Measurements from ENCODE around the gene TMED5.
"Not testable (repeated sequence)": the region's sequence is repeated elsewhere in the genome, so short reads cannot be mapped to it uniquely, and the experiment has no call there.

Gene TMED5

DNA sequence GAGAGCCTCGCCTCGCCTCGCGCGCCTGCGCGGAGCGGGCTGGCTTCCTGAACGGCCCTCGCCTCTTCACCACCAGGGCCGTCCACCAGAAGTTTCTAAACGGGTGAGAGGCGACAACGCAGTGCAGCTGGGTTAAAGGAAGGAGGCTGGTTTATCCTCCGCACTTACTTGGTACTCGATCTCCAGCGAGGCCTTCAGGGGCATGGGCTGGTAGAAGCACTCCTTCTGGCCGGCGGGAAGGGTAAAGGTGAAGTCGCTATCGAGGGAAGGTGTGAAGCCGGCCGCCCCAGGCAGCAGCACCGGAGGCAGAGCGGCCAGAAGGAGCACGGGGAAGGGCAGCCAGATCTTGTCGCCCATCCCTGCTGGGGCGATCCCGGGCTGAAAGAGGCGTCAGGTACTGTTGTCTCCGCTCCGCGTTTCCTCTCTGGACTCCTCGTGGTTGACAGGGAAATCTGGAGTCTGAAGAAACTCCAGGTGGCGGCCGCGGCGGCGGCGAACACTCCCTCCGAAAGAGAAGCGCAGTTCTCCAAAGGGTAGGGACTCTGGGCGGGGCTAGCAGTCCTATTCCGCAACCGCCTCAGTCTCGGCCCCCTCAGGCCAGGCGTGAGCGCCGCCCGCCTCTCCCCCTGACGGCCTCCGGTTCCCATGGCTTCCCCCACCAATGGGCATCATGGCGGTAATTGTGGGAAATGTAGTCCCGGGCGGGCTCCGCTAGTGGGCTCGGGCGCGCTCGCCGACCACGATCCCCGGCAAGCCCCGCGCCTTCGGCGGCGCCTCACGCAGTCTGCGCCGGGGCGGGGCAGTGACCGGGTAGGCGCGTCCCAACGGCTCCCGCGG is at the start of gene TMED5:
TMED5 (minus strand) TSS at position 528 of the 837 bp plus-strand sequence; CDS start at position 357, 171 bp downstream.
- peak; percentile 91 to 93 for DNase-seq (ENCODE audit: low read depth in 2 of 2)

DNA sequence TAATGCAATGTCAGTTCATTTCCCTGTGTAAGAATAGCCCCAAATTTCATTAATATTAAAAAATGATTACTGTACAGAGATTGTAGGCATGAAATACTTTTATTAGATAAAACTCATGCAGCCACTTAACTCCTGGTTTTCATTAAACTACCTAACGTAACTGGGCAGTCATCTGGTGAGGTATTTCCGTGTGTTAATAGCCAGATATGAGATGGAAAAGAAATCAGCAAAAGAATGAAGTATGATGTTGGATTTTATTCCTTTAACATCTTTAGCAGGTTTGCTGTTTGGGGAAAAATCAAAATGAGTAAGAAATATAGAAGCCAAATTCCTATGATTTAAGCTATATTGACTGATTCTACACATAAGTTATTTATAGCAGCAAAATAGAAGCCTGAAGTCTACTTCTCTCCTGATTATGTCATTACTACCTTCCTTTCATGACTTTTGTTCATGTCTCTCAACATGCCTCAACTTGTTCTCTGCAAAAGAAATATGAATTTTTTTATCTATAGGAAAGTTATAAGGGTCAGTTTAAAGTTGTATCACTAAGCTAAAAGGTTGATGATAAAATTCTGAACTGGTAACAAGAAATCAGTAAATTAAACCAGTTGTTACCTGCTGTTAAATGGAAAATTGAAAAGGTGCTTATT is 42.9 kb upstream of the TMED5 start:
- DNase-seq (ENCODE audit: low read depth in 2 of 2): no peak

DNA sequence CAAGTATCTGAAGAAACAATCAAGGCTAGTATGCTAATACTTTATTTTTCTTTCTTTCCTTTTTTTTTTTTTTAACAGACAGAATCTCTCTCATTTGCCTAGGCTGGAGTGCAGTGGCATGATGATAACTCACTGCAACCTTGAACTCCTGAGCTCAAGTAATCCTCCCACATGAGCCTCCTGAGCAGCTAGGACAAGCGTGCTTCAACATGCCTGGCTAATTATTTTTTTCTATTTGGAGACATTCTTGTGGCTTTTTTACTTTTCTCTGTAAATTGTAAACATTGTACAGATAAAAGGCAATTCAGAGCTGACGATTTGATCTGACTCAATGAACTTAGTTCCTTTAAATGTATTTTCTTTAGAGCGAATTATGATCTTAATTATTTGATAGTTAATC is 41.7 kb upstream of the TMED5 start:
- no peak for DNase-seq (ENCODE audit: low read depth in 2 of 2)

DNA sequence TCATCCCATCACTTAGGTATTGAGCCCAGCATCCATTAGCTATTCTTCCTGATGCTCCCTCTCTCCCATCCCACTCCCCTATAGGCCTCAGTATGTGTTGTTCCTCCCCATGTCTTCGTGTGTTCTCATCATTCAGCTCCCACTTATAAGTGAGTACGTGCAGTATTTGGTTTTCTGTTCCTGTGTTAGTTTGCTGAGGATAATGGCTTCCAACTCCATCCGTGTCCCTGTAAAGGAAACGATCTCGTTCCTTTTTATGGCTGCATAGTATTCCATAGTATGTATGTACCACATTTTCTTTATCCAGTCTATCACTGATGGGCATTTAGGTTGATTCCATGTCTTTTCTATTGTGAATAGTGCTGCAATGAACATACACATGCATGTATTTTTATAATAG is 40.5 kb upstream of the TMED5 start:
- not testable (repeated sequence) for DNase-seq (ENCODE audit: low read depth in 2 of 2)

DNA sequence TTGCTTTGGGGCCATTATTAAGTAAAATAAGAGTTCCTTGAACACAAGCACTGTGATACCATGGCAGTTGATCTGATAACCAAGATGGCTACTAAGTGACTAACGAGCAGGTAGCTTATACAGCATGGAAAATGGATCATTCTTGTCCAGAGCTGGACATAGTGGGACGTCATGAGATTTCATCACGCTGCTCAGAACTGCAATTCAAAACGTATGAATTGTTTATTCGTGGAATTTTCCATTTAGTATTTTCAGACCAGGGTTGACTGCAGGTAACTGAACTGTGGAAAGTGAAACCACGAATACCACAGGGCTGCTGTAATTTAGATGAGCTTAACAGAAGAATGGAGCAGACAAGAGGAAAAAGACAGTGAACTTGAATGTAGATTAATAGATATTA is 39.2 kb upstream of the TMED5 start:
- peak in 1 of 2 donors; percentile 4 for DNase-seq (ENCODE audit: low read depth in 2 of 2)

DNA sequence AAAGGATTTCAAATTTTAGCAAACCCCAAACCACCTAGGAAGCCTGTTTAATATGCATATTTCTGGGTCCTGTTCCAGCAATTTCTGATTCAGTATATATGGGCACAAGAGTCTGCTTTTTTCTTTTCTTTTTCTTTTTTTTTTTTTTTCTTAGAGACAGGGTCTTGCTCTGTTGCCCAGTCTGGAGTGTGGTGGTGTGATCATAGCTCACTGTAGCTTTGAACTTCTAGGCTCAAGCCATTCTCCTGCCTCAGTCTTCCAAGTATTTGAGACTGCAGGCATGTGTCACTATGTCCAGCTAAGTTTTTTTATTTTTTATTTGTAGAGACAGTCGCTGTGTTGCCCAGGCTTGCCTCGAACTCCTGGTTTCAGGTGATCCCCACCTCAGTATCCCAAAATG is 35.1 kb upstream of the TMED5 start:
- DNase-seq (ENCODE audit: low read depth in 2 of 2): no peak

DNA sequence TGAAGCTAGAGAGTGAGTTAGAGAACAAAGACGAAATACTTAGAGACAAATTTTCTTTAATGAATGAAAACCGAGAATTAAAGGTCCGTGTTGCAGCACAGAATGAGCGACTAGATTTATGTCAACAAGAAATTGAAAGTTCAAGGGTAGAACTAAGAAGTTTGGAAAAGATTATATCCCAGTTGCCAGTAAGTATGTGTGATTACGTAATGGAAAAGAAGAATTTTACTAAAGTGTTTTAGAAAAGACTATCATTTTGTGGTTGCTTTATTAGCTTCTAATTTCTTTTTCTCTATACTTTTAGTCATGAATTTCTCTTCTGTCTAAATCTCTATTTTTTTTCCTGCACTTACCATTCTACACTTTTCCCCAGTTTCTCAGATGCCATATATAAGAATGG is 27.0 kb upstream of the TMED5 start:
- no peak for DNase-seq (ENCODE audit: low read depth in 2 of 2)

DNA sequence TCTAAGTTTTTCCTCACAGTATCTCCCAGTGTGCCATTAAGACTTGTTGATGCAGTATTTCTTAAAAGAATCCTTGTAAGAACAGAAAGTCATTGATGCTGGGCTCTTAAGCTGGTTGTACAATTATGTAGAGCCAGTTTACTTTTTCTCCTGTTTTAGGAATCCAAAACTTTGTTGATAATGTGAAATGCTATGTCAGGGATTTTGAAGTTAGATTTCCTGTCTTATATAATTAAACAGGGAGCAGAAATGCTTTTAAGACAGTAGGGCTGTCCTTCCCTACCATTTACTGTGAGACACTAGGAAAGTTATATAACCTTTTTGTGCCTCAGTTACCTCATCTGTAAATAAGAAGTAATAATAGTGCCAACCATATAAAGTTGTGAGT is 26.3 kb upstream of the TMED5 start:
- no peak for DNase-seq (ENCODE audit: low read depth in 2 of 2)

DNA sequence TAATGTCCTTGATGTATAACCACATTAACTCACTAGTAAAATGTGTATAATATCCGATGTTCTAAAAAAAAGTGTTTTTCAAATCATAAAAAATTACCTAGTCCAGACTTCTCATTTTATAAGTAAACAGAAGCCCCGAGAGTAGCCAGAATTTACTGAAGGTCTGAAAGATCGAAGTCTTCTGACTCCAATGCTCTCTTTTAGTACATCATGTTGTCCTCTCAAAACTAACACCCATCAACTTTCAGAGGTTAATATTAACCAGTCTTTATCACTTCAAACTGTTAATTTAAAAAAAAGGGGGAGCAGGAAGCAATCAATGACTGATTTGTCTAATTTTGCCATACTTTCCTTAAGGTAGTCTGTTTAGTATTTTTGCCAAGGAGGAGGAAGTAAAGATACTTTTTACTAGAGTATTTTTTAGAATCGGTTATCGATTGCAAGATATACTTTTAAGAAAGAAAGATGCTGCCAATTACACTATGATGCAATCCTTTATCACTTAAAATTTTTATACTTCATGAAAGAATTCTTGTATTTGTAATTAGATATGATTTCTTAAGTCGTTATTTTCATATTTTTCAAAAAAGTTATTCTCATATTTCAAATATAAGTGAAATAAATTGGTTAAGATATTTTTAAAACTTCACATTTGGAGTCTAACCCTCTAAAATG is 25.8 kb upstream of the TMED5 start:
- DNase-seq (ENCODE audit: low read depth in 2 of 2): no peak

DNA sequence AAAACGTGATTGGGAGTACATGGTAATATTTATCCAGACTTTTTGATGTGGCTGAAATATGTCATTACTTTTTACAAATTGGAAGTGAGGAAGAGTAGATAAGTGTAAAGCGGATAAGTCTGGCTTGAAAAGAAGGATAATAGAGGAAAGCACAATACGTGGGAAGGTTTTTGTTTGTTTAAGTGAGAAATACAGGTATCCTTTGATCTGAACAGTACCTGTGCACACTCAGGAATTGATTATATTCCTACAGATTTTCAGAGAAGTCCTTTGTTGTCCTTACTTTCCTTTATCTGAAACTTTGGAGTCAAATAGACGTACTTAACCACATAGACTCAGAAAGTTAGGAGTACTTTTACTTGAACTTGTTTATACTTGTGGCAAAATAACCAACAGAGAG is 20.5 kb upstream of the TMED5 start:
- DNase-seq (ENCODE audit: low read depth in 2 of 2): no peak

DNA sequence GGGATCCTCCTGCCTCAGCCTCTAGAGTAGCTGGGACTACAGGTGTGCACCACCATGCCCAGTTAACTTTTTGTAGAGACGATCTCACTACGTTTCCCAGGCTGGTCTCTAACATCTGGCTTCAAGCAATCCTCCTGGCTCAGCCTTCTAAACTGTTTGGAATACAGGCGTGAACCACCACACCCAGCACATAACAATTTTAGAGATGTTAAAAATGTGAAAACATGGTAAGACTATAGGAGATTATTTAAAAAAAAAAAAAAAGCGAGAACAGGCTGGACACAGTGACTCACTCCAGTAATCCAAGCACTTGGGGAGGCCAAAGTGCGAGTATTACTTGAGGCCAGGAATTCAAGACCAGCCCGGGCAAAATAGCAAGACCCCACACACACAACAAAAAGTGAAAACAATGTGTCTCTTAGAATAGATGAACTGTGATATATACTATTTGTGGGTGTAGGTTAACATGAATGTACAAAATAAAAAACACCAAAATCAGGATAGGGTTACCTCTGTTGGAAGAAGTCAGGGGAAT is 19.9 kb upstream of the TMED5 start:
- DNase-seq (ENCODE audit: low read depth in 2 of 2): no peak

DNA sequence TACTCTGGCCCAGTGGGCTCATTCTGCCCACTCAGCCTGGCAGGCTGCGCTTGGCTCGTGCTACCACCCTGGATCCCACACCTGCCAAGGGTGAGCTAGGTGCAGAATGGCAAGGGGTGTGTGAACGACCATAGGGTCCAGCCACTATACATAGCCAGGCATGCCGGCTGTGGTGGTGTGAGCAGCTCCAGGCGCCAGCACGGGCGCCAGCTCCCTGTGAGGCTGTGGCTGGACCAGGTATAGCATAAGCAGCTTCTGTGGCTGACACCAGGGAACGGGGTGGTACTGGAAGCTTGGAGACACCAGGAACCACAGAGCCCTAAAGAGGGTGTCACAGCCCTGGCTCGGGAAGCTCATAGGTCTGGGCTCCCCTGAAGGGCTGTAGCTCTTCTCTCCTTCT is 18.9 kb upstream of the TMED5 start:
- DNase-seq (ENCODE audit: low read depth in 2 of 2): no peak

DNA sequence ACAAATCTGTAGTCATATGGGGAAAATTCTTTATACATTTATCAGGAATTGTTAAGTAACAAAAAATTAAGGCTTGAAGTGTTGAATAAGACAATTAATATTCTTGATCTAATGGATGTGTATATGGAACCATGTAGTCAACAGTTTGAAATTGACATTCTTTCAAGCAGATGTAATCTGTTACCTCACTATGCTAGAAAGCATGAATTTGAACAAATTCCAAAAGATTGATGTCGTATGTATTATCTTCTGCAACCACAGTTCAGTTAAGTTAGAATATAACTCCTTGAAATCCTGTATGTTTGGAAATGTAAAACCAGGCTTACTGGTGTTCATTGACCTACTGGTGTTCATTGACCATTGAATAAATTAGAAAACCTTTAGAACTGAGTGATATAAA is 16.4 kb upstream of the TMED5 start:
- no peak for DNase-seq (ENCODE audit: low read depth in 2 of 2)

DNA sequence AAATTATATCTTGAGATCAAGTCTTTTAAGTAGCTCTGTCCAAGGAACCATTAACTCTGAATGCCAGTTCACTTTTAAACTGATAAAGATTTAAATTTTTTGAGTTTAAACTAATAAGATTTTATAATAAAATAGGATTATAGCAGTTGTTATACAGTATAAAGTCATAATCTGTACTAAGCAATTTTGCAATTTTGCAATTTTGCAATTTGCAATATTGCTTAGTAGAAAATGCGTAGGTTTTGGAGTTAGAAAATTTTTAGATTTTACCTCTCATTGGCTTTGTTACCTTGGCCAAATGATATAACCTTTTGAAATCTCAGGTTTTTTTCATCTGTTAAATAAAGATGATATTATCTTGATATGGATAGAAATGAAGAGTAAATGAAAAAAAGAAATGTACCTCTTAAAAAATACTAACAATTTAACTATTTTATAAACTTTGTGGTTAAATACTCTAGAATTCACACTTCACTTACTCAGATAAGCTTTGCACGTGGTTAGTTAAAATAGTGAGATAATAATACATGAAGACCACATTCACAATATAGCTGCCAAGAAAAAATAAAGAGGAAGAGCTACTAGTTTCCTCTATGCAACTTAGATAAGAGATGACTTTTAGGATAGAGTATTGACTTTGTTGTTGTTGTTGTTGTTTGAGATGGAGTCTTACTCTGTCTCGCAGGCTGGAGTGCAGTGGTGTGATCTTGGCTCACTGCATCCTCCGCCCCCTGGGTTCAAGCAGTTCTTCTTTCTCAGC is 14.2 kb upstream of the TMED5 start:
- no peak for DNase-seq (ENCODE audit: low read depth in 2 of 2)

DNA sequence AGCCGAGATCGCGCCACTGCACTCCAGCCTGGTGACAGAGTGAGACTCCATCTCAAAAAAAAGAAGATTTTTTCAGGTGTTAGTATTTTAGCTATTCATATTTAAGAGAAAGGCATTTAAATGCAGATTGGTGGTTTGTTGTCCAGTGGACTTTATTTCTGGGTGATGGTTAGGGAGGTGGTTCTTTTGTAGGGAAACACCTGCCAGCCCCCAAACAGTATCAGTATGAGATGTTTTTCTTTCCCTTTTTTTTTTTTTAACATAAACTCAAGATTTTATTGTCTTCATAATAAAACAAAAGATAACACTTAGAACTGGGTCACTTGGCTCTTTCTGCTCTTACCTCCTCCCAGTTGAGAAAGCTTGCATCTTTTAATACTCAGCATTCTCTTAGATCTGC is 10.2 kb upstream of the TMED5 start:
- no peak for DNase-seq (ENCODE audit: low read depth in 2 of 2)

DNA sequence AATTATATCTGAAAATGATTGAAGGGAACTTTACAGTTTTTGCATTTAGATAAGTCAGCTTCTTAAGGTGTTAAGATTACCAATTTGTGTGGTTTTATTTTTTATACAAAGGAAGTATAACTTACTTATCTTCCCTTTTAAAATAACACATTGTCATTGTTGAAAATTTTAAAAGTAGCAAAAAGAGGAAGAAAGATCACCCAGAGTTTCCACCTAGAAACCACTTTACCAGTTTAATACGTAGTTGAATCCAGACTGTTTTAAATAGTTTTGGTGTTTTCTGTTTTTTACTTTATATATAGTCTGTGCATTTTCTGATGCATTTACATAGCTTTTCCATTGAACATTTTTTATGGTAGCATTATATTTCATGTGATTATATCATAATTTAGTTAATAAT is 6.5 kb upstream of the TMED5 start:
- no peak for DNase-seq (ENCODE audit: low read depth in 2 of 2)

DNA sequence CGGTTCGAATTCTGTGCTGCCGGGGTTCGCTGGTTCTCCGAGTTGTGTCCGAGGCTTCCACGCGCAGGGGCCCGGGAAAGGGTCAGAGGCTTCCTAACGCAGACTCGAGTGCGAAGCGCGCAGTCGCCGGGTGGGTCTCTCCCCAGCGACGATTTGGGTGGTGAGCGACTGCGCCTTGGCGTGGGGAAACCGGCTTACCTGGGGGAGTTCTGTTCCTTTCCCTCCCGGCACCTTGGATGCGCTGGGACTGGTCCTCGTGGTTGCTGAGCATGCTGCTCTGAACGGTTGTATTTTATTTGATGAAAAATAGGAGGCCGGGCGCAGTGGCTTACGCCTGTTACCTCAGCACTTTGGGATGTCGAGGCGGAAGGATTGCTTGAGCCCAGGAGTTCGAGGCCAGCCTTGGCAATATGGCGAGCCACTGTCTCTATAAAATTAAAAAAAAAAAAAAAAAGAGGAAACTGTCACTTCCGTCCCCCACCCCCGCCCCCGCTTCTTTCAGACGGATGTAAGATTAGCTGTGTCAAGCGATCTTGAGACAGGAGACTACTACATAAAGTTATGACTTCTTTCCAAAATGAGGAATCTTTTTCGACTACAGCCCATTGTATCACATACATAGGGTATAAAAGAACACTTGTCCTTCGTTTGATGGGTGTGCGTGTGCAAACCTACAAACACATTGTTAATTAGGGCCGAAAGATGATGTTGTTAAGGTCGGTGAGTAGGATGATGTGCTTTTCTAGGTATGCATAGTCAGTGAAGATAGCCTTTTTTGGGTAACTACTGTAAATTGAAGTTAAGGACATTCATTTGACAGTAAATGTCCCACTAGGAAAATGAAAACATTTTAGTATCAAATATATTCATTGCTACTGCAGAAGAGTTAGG is 755 bp upstream of the TMED5 start, which contains the start of gene CCDC18:
CCDC18 (plus strand) TSS at position 2 of the 891 bp plus-strand sequence. CDS start 2,638 bp downstream, outside the sequence.
- peak in 1 of 2 donors; percentile 32 for DNase-seq (ENCODE audit: low read depth in 2 of 2)

DNA sequence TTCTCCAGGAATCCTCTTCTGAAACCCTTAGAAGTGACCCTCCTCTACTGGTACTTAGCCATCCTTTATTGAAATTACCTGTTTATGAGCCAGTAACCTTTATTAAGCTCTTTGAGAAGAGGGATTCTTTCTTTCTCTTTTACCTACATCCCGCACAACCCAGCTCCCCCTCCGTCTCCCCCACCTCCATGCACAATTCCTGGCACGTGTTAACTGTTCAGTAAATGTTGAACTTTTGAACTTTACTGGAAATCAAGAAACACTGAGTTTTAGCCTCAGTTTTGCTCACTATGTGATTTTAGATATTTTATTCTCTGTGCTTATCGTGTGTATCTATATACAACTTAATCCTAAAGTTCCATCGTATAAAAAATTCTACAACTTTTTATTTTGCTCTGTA is 1.8 kb downstream of the TMED5 start:
- DNase-seq (ENCODE audit: low read depth in 2 of 2): no peak

DNA sequence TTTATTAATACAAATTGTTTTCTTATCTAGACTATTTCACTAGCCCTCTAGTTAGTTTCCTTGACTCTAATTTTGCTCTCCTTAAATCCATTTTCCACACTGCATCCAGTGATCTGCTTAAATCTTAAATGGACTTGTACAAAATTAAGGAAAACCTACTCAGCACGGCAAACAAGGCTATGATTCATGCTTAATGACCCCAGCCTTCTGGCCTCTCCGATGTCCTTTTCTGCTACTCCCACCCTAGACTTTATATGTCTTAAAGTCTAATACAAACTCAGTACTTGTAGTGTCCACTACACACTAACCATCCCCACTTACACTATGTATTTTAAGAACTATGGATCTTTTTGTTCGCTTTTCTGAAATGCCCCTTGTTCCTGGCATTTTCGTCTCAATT is 2.2 kb downstream of the TMED5 start:
- no peak for DNase-seq (ENCODE audit: low read depth in 2 of 2)

DNA sequence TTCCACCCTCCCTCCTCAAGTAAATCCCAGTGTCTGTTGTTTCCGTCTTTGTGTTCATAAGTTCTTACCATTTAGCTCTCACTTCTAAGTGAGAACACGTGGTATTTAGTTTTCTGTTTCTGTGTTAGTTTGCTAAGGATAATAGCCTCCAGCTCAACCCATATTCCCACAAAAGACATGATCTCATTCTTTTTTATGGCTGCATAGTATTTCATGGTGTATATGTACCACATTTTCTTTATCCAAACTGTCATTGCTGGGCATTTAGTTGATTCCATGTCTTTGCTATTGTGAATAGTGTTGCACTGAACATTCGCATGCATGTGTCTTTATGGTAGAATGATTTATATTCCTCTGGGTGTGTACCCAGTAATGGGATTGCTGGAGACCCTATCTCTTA is 5.6 kb downstream of the TMED5 start:
- not testable (repeated sequence) for DNase-seq (ENCODE audit: low read depth in 2 of 2)

DNA sequence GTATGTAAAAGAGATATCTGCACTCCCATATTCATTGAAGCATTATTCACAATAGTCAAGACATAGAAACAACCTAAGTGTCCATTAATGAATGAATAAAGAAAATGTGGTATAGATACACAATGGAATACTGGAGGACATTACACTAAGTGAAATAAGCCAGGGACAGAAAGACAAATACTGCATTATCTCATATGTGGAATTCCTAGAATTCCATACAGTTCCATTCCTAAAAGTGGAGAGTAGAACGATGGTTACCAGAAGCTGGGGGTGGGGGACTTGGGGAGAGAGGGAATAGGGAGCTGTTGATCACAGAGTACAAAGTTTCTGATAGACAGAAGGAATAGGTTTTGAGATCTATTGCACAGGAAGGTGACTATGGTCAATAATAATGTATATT is 7.4 kb downstream of the TMED5 start:
- DNase-seq (ENCODE audit: low read depth in 2 of 2): no peak

Measured in stimulated activated CD4-positive, alpha-beta T cell treated with anti-CD3 and anti-CD28 coated beads, Interleukin-15, amount 100 ng/mL, for 48 hours (primary cell).